Mesothelial cell of epicardium (in vitro differentiated cells): ENCODE results near the gene BPIFB6. TPM values are rescaled to one million over a fixed set of nuclear protein-coding genes. Genes with fewer than 3 reads are reported as not detected.

ENCODE experiments used
- DNase-seq, 2 experiments: peaks; one replicate each; pipeline ENCODE4 v3.0.0; 2021; ENCODE audit warnings: low spot score in 2 of 2; ENCODE audit not compliant: unreplicated experiment in 2 of 2
- H3K27ac Mint-ChIP-seq: 2 replicates; pipeline ENCODE4 v1.8.0; 2021; ENCODE audit warnings: mixed read lengths
- H3K27me3 Mint-ChIP-seq: 2 replicates; pipeline ENCODE4 v1.8.0; 2021; ENCODE audit warnings: low read depth, mixed read lengths
- H3K36me3 Mint-ChIP-seq: 2 replicates; pipeline ENCODE4 v1.8.0; 2021; ENCODE audit warnings: mixed read lengths
- H3K4me1 Mint-ChIP-seq: 2 replicates; pipeline ENCODE4 v1.8.0; 2021; ENCODE audit warnings: mixed read lengths
- H3K4me3 Mint-ChIP-seq: 2 replicates; pipeline ENCODE4 v1.8.0; 2021; ENCODE audit warnings: mild to moderate bottlenecking, moderate library complexity, mixed read lengths
- H3K9me3 Mint-ChIP-seq: 2 replicates; pipeline ENCODE4 v1.8.0; 2021; ENCODE audit warnings: mixed read lengths
- CTCF ChIP-seq: fragments of 200-600 bp; sonication (generic); IDR thresholded peaks from one replicate; pipeline ENCODE4 v1.5.0; 2021; ENCODE audit warnings: antibody characterized with exemption; ENCODE audit not compliant: unreplicated experiment
- total RNA-seq: library from RNA; stranded (reverse); gene quantifications from 3 replicates; pipeline ENCODE4 v1.2.1, GENCODE V29; 2021

Gene BPIFB6
- total RNA-seq, 1 donor from 2014 or later = not detected

GRCh38 chr20:33064572-33065287 is 33.3 kb downstream of the BPIFB6 start:
- DNase-seq = no peak
- Mint-ChIP-seq H3K9me3 (no peaks in the 10 kb centered on the region), H3K27ac (no peak overlapping the region), H3K36me3 (no peaks in the 10 kb centered on the region), H3K27me3 (peaks cover 9% of the 10 kb centered on the region), H3K4me3 (no peak overlapping the region), H3K4me1 (no peaks in the 10 kb centered on the region)
- TF ChIP-seq CTCF = no peak

- Mint-ChIP-seq H3K27me3 (peaks cover 10% of the 10 kb centered on the region), H3K4me3 (no peak overlapping the region), H3K9me3 (no peaks in the 10 kb centered on the region), H3K4me1 (no peaks in the 10 kb centered on the region), H3K36me3 (no peaks in the 10 kb centered on the region), H3K27ac (no peak overlapping the region)
- DNase-seq = no peak
- no peak for TF ChIP-seq CTCF
Observed at GRCh38 chr20:33065785-33066184, 34.3 kb downstream of the BPIFB6 start.

- no peak overlapping the region for H3K27ac Mint-ChIP-seq
- no peak overlapping the region for H3K4me3 Mint-ChIP-seq
- no peak for TF ChIP-seq CTCF
- peaks cover 18% of the 10 kb centered on the region for H3K27me3 Mint-ChIP-seq
- no peaks in the 10 kb centered on the region for H3K4me1 Mint-ChIP-seq
- H3K9me3 Mint-ChIP-seq = no peaks in the 10 kb centered on the region
- H3K36me3 Mint-ChIP-seq = no peaks in the 10 kb centered on the region
- no peak for DNase-seq
Observed at GRCh38 chr20:33067806-33068205, 36.4 kb downstream of the BPIFB6 start.

GRCh38 chr20:33068251-33068939 is 36.9 kb downstream of the BPIFB6 start:
- H3K9me3 Mint-ChIP-seq = no peaks in the 10 kb centered on the region
- peaks cover 18% of the 10 kb centered on the region for H3K27me3 Mint-ChIP-seq
- no peak overlapping the region for H3K27ac Mint-ChIP-seq
- H3K4me1 Mint-ChIP-seq = no peaks in the 10 kb centered on the region
- DNase-seq = no peak
- TF ChIP-seq CTCF = no peak
- H3K36me3 Mint-ChIP-seq = no peaks in the 10 kb centered on the region
- H3K4me3 Mint-ChIP-seq = no peak overlapping the region

GRCh38 chr20:33069673-33070072 is 38.2 kb downstream of the BPIFB6 start:
- H3K4me3 Mint-ChIP-seq = no peak overlapping the region
- peaks cover 25% of the 10 kb centered on the region for H3K27me3 Mint-ChIP-seq
- TF ChIP-seq CTCF = no peak
- H3K36me3 Mint-ChIP-seq = no peaks in the 10 kb centered on the region
- DNase-seq = no peak
- H3K4me1 Mint-ChIP-seq = no peaks in the 10 kb centered on the region
- no peak overlapping the region for H3K27ac Mint-ChIP-seq
- H3K9me3 Mint-ChIP-seq = no peaks in the 10 kb centered on the region
